ENCODE results near the gene RPTOR.
"Not testable (repeated sequence)": the region's sequence is repeated elsewhere in the genome, so short reads cannot be mapped to it uniquely, and the experiment has no call there.

RPTOR gene

GRCh38 chr17:80696456-80696855, 151.8 kb downstream of the RPTOR start:
- no peak overlapping the region for H3K4me3 ChIP-seq (ENCODE audit: low read length in 2 of 2)

GRCh38 chr17:80696964-80697363, 152.3 kb downstream of the RPTOR start:
- Histone ChIP-seq H3K36me3 (replicated peaks in 1 of 2; ENCODE audit: control insufficient read depth in 2 of 2, insufficient read depth in 2 of 2, low read length in 2 of 2) (no peaks in the 10 kb centered on the region), H3K4ac (ENCODE audit: low read length) (no peak overlapping the region), H3K79me1 (ENCODE audit: low read depth, low read length) (peaks cover 3% of the 10 kb centered on the region), H3K14ac (ENCODE audit: low read length) (peak overlapping the region; percentile 64), H3K27ac (replicated peaks; ENCODE audit: low read length) (no peak overlapping the region), H3K27me3 (ENCODE audit: control insufficient read depth in 3 of 3, insufficient read depth in 3 of 3, low read depth in 1 of 3, low read length in 3 of 3) (no peaks in the 10 kb centered on the region), H3K18ac (ENCODE audit: low read length) (peak overlapping the region; percentile 78), H2BK12ac (ENCODE audit: low read length) (peak overlapping the region; percentile 5), H2BK5ac (ENCODE audit: low read length) (no peak overlapping the region), H2BK15ac (ENCODE audit: low read length) (no peak overlapping the region), H4K8ac (ENCODE audit: low read depth, low read length) (no peak overlapping the region), H2AFZ (ENCODE audit: low read length) (no peak overlapping the region), H3K4me3 (ENCODE audit: low read length in 2 of 2) (no peak overlapping the region), H3K9me3 (replicated peaks in 1 of 2; ENCODE audit: control insufficient read depth in 2 of 2, insufficient read depth in 1 of 2, low read depth in 1 of 2, low read length in 2 of 2) (peaks cover 0 to 3% of the 10 kb centered on the region in 2 donors), H3K4me2 (ENCODE audit: insufficient read depth, low read length, poor library complexity, severe bottlenecking) (no peak overlapping the region), H4K91ac (ENCODE audit: low read depth, low read length, poor library complexity) (peak overlapping the region; percentile 61), H3K23ac (ENCODE audit: low read depth, low read length, poor library complexity) (no peak overlapping the region), H2BK120ac (ENCODE audit: low read depth, low read length) (peak overlapping the region; percentile 53), H3K9ac (ENCODE audit: low read depth, low read length, poor library complexity) (peak overlapping the region; percentile 68), H2AK5ac (ENCODE audit: low read depth, low read length) (no peak overlapping the region), H3K4me1 (ENCODE audit: control insufficient read depth in 2 of 2, insufficient read depth in 1 of 2, low read depth in 1 of 2, low read length in 2 of 2) (peaks cover 33 to 34% of the 10 kb centered on the region in 2 donors)
- no peak for DNase-seq (ENCODE audit: low spot score)
- no CpG with 5 or more reads among the region's 5 CpGs for WGBS, 2 donors (ENCODE audit: extremely low coverage in 2 of 2, insufficient read length in 2 of 2, insufficient replicate concordance in 1 of 2)

More at GRCh38 chr17:80696456-80696855, 151.8 kb downstream of the RPTOR start:
- WGBS, 2 donors (ENCODE audit: extremely low coverage in 2 of 2, insufficient read length in 2 of 2, insufficient replicate concordance in 1 of 2), result no CpG with 5 or more reads among the region's 14 CpGs
- H4K8ac ChIP-seq (ENCODE audit: low read depth, low read length), result no peak overlapping the region
- H3K27me3 ChIP-seq (ENCODE audit: control insufficient read depth in 3 of 3, insufficient read depth in 3 of 3, low read depth in 1 of 3, low read length in 3 of 3), result no peaks in the 10 kb centered on the region
- peak overlapping the region; percentile 64 for H3K14ac ChIP-seq (ENCODE audit: low read length)
- H3K9ac ChIP-seq (ENCODE audit: low read depth, low read length, poor library complexity), result peak overlapping the region; percentile 68
- H2BK15ac ChIP-seq (ENCODE audit: low read length), result no peak overlapping the region
- no peak overlapping the region for H2BK5ac ChIP-seq (ENCODE audit: low read length)
- H3K4me2 ChIP-seq (ENCODE audit: insufficient read depth, low read length, poor library complexity, severe bottlenecking), result no peak overlapping the region
- no peak for DNase-seq (ENCODE audit: low spot score)
- no peak overlapping the region for H3K27ac ChIP-seq (replicated peaks; ENCODE audit: low read length)
- peaks cover 0 to 3% of the 10 kb centered on the region in 2 donors for H3K9me3 ChIP-seq (replicated peaks in 1 of 2; ENCODE audit: control insufficient read depth in 2 of 2, insufficient read depth in 1 of 2, low read depth in 1 of 2, low read length in 2 of 2)
- peak overlapping the region; percentile 61 for H4K91ac ChIP-seq (ENCODE audit: low read depth, low read length, poor library complexity)
- peak overlapping the region; percentile 18 for H3K23ac ChIP-seq (ENCODE audit: low read depth, low read length, poor library complexity)
- peaks cover 30 to 33% of the 10 kb centered on the region in 2 donors for H3K4me1 ChIP-seq (ENCODE audit: control insufficient read depth in 2 of 2, insufficient read depth in 1 of 2, low read depth in 1 of 2, low read length in 2 of 2)
- peak overlapping the region; percentile 53 for H2BK120ac ChIP-seq (ENCODE audit: low read depth, low read length)
- H3K18ac ChIP-seq (ENCODE audit: low read length), result peak overlapping the region; percentile 78
- H3K4ac ChIP-seq (ENCODE audit: low read length), result no peak overlapping the region
- H2BK12ac ChIP-seq (ENCODE audit: low read length), result peak overlapping the region; percentile 5
- H2AFZ ChIP-seq (ENCODE audit: low read length), result no peak overlapping the region
- no peak overlapping the region for H2AK5ac ChIP-seq (ENCODE audit: low read depth, low read length)
- no peaks in the 10 kb centered on the region for H3K36me3 ChIP-seq (replicated peaks in 1 of 2; ENCODE audit: control insufficient read depth in 2 of 2, insufficient read depth in 2 of 2, low read length in 2 of 2)
- peaks cover 3% of the 10 kb centered on the region for H3K79me1 ChIP-seq (ENCODE audit: low read depth, low read length)

GRCh38 chr17:80698297-80698696, 153.7 kb downstream of the RPTOR start:
- peak overlapping the region; percentile 8 for H3K23ac ChIP-seq (ENCODE audit: low read depth, low read length, poor library complexity)
- H3K4me1 ChIP-seq (ENCODE audit: control insufficient read depth in 2 of 2, insufficient read depth in 1 of 2, low read depth in 1 of 2, low read length in 2 of 2), result peaks cover 31 to 41% of the 10 kb centered on the region in 2 donors
- H2BK5ac ChIP-seq (ENCODE audit: low read length), result no peak overlapping the region
- no peak overlapping the region for H2BK120ac ChIP-seq (ENCODE audit: low read depth, low read length)
- peaks cover 0 to 3% of the 10 kb centered on the region in 2 donors for H3K9me3 ChIP-seq (replicated peaks in 1 of 2; ENCODE audit: control insufficient read depth in 2 of 2, insufficient read depth in 1 of 2, low read depth in 1 of 2, low read length in 2 of 2)
- peak overlapping the region; percentile 31 for H2AK5ac ChIP-seq (ENCODE audit: low read depth, low read length)
- H2BK12ac ChIP-seq (ENCODE audit: low read length), result no peak overlapping the region
- no peak overlapping the region for H2BK15ac ChIP-seq (ENCODE audit: low read length)
- no peak overlapping the region for H4K91ac ChIP-seq (ENCODE audit: low read depth, low read length, poor library complexity)
- H4K8ac ChIP-seq (ENCODE audit: low read depth, low read length), result no peak overlapping the region
- H3K4me2 ChIP-seq (ENCODE audit: insufficient read depth, low read length, poor library complexity, severe bottlenecking), result no peak overlapping the region
- H3K36me3 ChIP-seq (replicated peaks in 1 of 2; ENCODE audit: control insufficient read depth in 2 of 2, insufficient read depth in 2 of 2, low read length in 2 of 2), result no peaks in the 10 kb centered on the region
- H3K4ac ChIP-seq (ENCODE audit: low read length), result no peak overlapping the region
- no CpG with 5 or more reads among the region's 14 CpGs for WGBS, 2 donors (ENCODE audit: extremely low coverage in 2 of 2, insufficient read length in 2 of 2, insufficient replicate concordance in 1 of 2)
- H3K14ac ChIP-seq (ENCODE audit: low read length), result no peak overlapping the region
- H3K4me3 ChIP-seq (ENCODE audit: low read length in 2 of 2), result no peak overlapping the region
- H3K79me1 ChIP-seq (ENCODE audit: low read depth, low read length), result peaks cover 3% of the 10 kb centered on the region
- no peak overlapping the region for H2AFZ ChIP-seq (ENCODE audit: low read length)
- peak overlapping the region; percentile 73 for H3K18ac ChIP-seq (ENCODE audit: low read length)
- no peak for DNase-seq (ENCODE audit: low spot score)
- no peak overlapping the region for H3K27ac ChIP-seq (replicated peaks; ENCODE audit: low read length)
- H3K9ac ChIP-seq (ENCODE audit: low read depth, low read length, poor library complexity), result no peak overlapping the region
- H3K27me3 ChIP-seq (ENCODE audit: control insufficient read depth in 3 of 3, insufficient read depth in 3 of 3, low read depth in 1 of 3, low read length in 3 of 3), result no peaks in the 10 kb centered on the region

GRCh38 chr17:80699205-80699604, 154.6 kb downstream of the RPTOR start:
- H3K79me1 ChIP-seq (ENCODE audit: low read depth, low read length); H2BK120ac ChIP-seq (ENCODE audit: low read depth, low read length); H3K14ac ChIP-seq (ENCODE audit: low read length); H3K23ac ChIP-seq (ENCODE audit: low read depth, low read length, poor library complexity); H2AFZ ChIP-seq (ENCODE audit: low read length); H3K18ac ChIP-seq (ENCODE audit: low read length); H2AK5ac ChIP-seq (ENCODE audit: low read depth, low read length); DNase-seq (ENCODE audit: low spot score); H3K27me3 ChIP-seq (ENCODE audit: control insufficient read depth in 3 of 3, insufficient read depth in 3 of 3, low read depth in 1 of 3, low read length in 3 of 3); H3K9ac ChIP-seq (ENCODE audit: low read depth, low read length, poor library complexity); H3K4me3 ChIP-seq (ENCODE audit: low read length in 2 of 2); H2BK15ac ChIP-seq (ENCODE audit: low read length); H2BK12ac ChIP-seq (ENCODE audit: low read length); H3K4ac ChIP-seq (ENCODE audit: low read length); H4K91ac ChIP-seq (ENCODE audit: low read depth, low read length, poor library complexity); H3K4me2 ChIP-seq (ENCODE audit: insufficient read depth, low read length, poor library complexity, severe bottlenecking); H3K9me3 ChIP-seq (replicated peaks in 1 of 2; ENCODE audit: control insufficient read depth in 2 of 2, insufficient read depth in 1 of 2, low read depth in 1 of 2, low read length in 2 of 2); H2BK5ac ChIP-seq (ENCODE audit: low read length); H3K36me3 ChIP-seq (replicated peaks in 1 of 2; ENCODE audit: control insufficient read depth in 2 of 2, insufficient read depth in 2 of 2, low read length in 2 of 2); H4K8ac ChIP-seq (ENCODE audit: low read depth, low read length); H3K27ac ChIP-seq (replicated peaks; ENCODE audit: low read length): not testable (repeated sequence)
- no CpG with 5 or more reads among the region's 3 CpGs for WGBS, 2 donors (ENCODE audit: extremely low coverage in 2 of 2, insufficient read length in 2 of 2, insufficient replicate concordance in 1 of 2)
- H3K4me1 ChIP-seq (ENCODE audit: control insufficient read depth in 2 of 2, insufficient read depth in 1 of 2, low read depth in 1 of 2, low read length in 2 of 2), result peaks cover 23 to 37% of the 10 kb centered on the region in 2 donors

All from neuronal stem cell (in vitro differentiated cells).